Mucosa of descending colon (tissue), 3 donors: Measurements from ENCODE around the gene SPAG16. TPM values are rescaled to one million over a fixed set of nuclear protein-coding genes. Genes with fewer than 3 reads are reported as not detected.

ENCODE experiments used
- ATAC-seq: fragments of 200-7000 bp; cut with Tn5 transposase; one replicate; pipeline ENCODE4 v1.9.1; 2020; ENCODE audit warnings: mild to moderate bottlenecking, moderate library complexity
- DNase-seq, 3 donors: peaks; one replicate each; pipeline ENCODE4 v3.0.0-alpha.2; 2020
- H3K36me3 ChIP-seq: fragments of 200-600 bp; one replicate; pipeline ENCODE4 v1.8.0; 2021; ENCODE audit warnings: low read depth, mild to moderate bottlenecking
- H3K4me1 ChIP-seq: fragments of 200-600 bp; one replicate; pipeline ENCODE4 v1.8.0; 2021; ENCODE audit warnings: low read depth, mild to moderate bottlenecking
- H3K4me3 ChIP-seq: fragments of 200-600 bp; one replicate; pipeline ENCODE4 v1.8.0; 2021; ENCODE audit warnings: mild to moderate bottlenecking
- H3K9me3 ChIP-seq: fragments of 200-600 bp; one replicate; pipeline ENCODE4 v1.8.0; 2021; ENCODE audit warnings: mild to moderate bottlenecking
- intact Hi-C, 2 donors: fragments of 100-400 bp; cut with DNase I in 1 of 2; cut with micrococcal nuclease in 1 of 2; formaldehyde crosslinking; loops; one replicate each; pipeline versions ENCODE4 v1.11.0 to v1.11.1; 2022; cut with DNase I, micrococcal nuclease
- total RNA-seq, 3 donors: library from RNA; stranded (reverse); fragmentation: NEBNext Ultra II Directional in 2 of 3; extraction: Animal tissue kit (Norgen Biotek cat#: 25700) in 2 of 3; gene quantifications; one replicate each; pipeline versions ENCODE4 v1.2.1 to v1.2.4, GENCODE V29; 2021 to 2023
- TF ChIP-seq, protein P1 (sequence below): fragments of 200-600 bp; IDR thresholded peaks from one replicate; pipeline ENCODE4 v1.8.0; 2022; ENCODE audit warnings: antibody characterized with exemption, mild to moderate bottlenecking
- donor health status: DM: no; HTN: no; CAD: no; lungs with moderate emphysema.
- donor health status: DM: no; HTN: no; CAD: no.
- donor health status: DM: no; HTN: yes; CAD: no.

Gene SPAG16
- total RNA-seq, 3 donors from 2014 or later = 18.1 to 20.3 (median 18.5) TPM

- ATAC-seq = no peak
- no peak for DNase-seq
- no peaks in the 10 kb centered on the region for H3K36me3 ChIP-seq
- H3K9me3 ChIP-seq = no peaks in the 10 kb centered on the region
- TF ChIP-seq, protein P1, sequence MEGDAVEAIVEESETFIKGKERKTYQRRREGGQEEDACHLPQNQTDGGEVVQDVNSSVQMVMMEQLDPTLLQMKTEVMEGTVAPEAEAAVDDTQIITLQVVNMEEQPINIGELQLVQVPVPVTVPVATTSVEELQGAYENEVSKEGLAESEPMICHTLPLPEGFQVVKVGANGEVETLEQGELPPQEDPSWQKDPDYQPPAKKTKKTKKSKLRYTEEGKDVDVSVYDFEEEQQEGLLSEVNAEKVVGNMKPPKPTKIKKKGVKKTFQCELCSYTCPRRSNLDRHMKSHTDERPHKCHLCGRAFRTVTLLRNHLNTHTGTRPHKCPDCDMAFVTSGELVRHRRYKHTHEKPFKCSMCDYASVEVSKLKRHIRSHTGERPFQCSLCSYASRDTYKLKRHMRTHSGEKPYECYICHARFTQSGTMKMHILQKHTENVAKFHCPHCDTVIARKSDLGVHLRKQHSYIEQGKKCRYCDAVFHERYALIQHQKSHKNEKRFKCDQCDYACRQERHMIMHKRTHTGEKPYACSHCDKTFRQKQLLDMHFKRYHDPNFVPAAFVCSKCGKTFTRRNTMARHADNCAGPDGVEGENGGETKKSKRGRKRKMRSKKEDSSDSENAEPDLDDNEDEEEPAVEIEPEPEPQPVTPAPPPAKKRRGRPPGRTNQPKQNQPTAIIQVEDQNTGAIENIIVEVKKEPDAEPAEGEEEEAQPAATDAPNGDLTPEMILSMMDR = no peak
- no peak overlapping the region for H3K4me3 ChIP-seq
- H3K4me1 ChIP-seq = no peaks in the 10 kb centered on the region
- intact Hi-C loops = no loop called here
These were observed 960.6 kb downstream of the SPAG16 start for GRCh38 chr2:214244847-214245246.

GRCh38 chr2:214246417-214246816, 962.2 kb downstream of the SPAG16 start:
- H3K36me3 ChIP-seq = no peaks in the 10 kb centered on the region
- intact Hi-C loops = no loop called here
- no peaks in the 10 kb centered on the region for H3K9me3 ChIP-seq
- ATAC-seq = no peak
- TF ChIP-seq, protein P1 = no peak
- no peak overlapping the region for H3K4me3 ChIP-seq
- no peak for DNase-seq
- no peaks in the 10 kb centered on the region for H3K4me1 ChIP-seq

DNA sequence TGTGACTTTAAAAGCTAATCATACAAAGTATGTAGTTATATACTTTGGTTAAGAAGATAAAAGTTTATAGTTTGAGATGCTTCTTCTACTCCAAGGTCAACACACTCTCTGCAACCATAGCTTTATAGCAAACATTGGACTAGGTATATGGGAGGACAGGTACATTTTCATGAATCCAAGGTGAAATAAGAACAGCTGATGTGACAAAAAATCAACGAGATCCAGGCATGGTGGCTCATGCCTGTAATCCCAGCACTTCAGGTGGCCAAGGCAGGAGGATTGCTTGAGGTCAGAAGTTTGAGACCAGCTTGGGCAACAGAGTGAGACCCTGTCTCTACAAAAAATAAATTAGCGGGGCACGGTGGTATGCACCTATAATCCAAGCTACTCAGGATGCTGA, 963.3 kb downstream of the SPAG16 start:
- Histone ChIP-seq H3K36me3 (no peaks in the 10 kb centered on the region), H3K9me3 (no peaks in the 10 kb centered on the region), H3K4me1 (no peaks in the 10 kb centered on the region), H3K4me3 (no peak overlapping the region)
- TF ChIP-seq, protein P1 = no peak
- no peak for DNase-seq
- no peak for ATAC-seq
- intact Hi-C loops = no loop called here

DNA sequence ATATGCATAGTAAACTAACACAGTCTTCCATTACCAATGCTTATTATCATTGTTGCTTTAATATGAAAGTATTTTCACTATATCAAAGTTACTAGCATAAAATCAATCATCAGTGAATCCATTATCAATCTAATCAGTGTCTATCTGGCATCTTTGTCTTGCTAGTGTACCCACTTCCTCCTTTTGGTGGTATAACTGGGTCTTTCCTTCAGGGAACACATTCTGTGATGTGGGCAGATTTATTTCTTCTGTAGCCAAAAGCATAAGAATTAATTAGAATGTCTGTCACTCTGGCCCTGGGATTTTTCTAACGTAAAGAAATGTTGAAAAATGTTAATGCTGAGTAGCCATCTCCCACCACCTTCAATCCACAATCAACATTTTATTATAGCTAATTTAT, 970.8 kb downstream of the SPAG16 start:
- no peak overlapping the region for H3K4me3 ChIP-seq
- no peak for ATAC-seq
- no peaks in the 10 kb centered on the region for H3K36me3 ChIP-seq
- intact Hi-C loops = no loop called here
- H3K9me3 ChIP-seq = no peaks in the 10 kb centered on the region
- TF ChIP-seq, protein P1 = no peak
- no peaks in the 10 kb centered on the region for H3K4me1 ChIP-seq
- DNase-seq = no peak

DNA sequence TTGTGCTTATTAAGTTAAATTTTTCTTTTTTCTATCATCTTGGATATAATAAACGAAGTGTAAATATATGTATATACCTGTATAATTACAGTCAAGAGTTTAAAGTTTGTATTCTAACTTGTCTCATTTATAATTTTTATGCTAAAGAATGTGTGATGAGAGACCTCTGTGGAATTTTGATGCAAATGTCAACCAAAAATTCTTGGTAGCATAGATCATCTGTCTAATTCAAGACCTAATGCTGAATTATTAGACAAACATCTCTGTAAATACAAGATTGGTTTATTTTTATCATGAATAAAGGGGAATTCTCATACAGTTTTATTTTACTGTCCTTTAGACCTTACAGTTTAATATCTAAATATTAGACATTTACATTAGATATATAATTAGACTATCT, 977.4 kb downstream of the SPAG16 start:
- Histone ChIP-seq H3K9me3 (no peaks in the 10 kb centered on the region), H3K4me1 (no peaks in the 10 kb centered on the region), H3K4me3 (no peak overlapping the region), H3K36me3 (no peaks in the 10 kb centered on the region)
- intact Hi-C loops = no loop called here
- no peak for ATAC-seq
- DNase-seq = no peak
- TF ChIP-seq, protein P1 = no peak

DNA sequence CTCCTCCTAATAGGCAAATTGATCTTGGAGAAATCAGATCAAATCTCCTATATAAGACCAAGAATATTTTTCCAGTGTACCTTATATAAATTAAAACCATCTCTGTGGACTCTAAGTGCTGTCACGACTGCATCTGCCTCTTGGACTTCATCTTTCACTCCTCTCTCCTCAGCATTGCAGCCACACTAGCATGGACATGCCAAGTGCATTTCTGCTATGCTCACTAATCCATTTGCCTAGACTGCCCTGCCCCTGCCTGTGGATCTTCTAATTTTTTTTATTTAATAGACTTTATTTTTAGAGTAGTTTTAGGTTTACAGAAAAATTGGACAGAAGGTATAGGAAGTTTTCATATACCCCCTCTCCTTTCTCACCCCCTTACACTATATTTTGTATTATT, 979.9 kb downstream of the SPAG16 start:
- no peak overlapping the region for H3K4me3 ChIP-seq
- no peak for ATAC-seq
- no peaks in the 10 kb centered on the region for H3K36me3 ChIP-seq
- no peaks in the 10 kb centered on the region for H3K4me1 ChIP-seq
- intact Hi-C loops = no loop called here
- DNase-seq = no peak
- TF ChIP-seq, protein P1 = no peak
- H3K9me3 ChIP-seq = peaks cover 4% of the 10 kb centered on the region
